Suprapubic skin (tissue), 4 donors: ENCODE data around the gene APOOL.

Source experiments
- CTCF ChIP-seq, 2 donors: fragments of 200-600 bp in 1 of 2; fragments of 450-650 bp in 1 of 2; sonication (generic) in 1 of 2; IDR thresholded peaks; one replicate each; pipeline ENCODE4 v1.5.1; 2016 to 2019; ENCODE audit warnings: antibody characterized with exemption in 2 of 2, mild to moderate bottlenecking in 1 of 2, moderate library complexity in 1 of 2
- POLR2A ChIP-seq, 2 donors: fragments of 450-650 bp; IDR thresholded peaks; one replicate each; pipeline ENCODE4 v1.6.1; 2017; ENCODE audit warnings: antibody characterized with exemption in 2 of 2, mild to moderate bottlenecking in 2 of 2, moderate library complexity in 2 of 2
- POLR2AphosphoS5 ChIP-seq, 3 donors: sonication (generic); formaldehyde crosslinking; IDR thresholded peaks; one replicate each; pipeline ENCODE4 v1.6.1; 2017; ENCODE audit warnings: antibody characterized with exemption in 3 of 3

- no peak for TF ChIP-seq CTCF (IDR thresholded peaks at IDR 0.05)
- TF ChIP-seq POLR2AphosphoS5 (IDR thresholded peaks at IDR 0.05) = no peak
- no peak for TF ChIP-seq POLR2A (IDR thresholded peaks at IDR 0.05)
These were observed 103.7 kb downstream of the APOOL start for GRCh38 chrX:85107407-85107806.
